ENCODE measurements around the gene KLF13. TPM values are rescaled to one million over a fixed set of nuclear protein-coding genes. Genes with fewer than 3 reads are reported as not detected.

KLF13 gene
- total and polyA plus RNA-seq, 2 donors (not counting 1 experiment from before 2014, with no cell fraction given): 65.5 to 140 TPM

DNA sequence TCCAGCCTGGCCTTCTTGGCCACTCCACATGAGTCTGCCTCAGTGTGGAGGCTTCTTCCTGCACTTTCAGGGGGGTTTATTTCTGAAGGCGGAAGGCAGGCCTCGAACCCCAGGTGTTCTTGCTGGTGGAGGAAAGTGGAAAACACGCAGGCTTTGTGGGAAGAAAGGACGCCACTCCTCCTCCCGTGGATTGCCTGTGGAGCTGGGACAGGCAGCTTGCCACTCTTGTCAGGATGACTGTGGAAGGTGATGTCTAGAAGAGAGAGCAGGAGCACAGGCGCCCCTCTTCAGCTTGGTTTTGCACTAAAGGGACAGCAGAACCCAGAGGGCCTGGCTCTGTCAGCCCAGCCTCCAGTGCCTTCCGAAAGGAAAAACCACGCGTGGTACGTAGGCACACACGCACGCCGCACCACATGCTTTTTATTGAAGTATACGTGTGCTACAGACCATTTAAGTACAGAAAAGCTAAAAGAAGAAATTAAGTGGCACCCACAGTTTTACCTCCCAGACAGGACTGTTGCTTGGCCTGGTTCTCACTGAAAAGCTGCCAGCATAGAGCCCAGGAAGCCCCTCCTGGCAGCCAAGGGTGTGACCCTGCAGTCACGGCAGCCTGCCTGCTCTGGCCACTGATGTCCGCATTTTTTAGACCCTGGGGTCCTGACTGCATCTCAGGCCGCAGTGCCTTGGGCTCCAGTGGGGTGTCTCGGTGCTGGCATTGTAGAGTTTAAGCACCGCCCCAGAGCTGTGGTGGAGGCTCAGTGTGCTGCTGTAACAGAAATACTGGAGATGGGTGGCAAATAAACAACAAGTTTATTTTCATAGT, 21.6 kb downstream of the KLF13 start:
- DNase-seq: no peak
- Histone ChIP-seq H3K4me3 (ENCODE audit: control extremely low read depth in 1 of 5, extremely low read depth in 1 of 5, insufficient read depth in 1 of 5, low read depth in 2 of 5, low read length in 4 of 5) (no peak overlapping the region), H3K79me2 (ENCODE audit: control insufficient read depth, insufficient read depth, low read length) (peaks cover 100% of the 10 kb centered on the region), H3K27ac (ENCODE audit: low read length in 2 of 2) (peak overlapping the region; percentile 90 to 97), H4K20me1 (ENCODE audit: control insufficient read depth, insufficient read depth, low read length, poor library complexity, severe bottlenecking) (peaks cover 88% of the 10 kb centered on the region), H3K36me3 (replicated peaks in 1 of 2; ENCODE audit: control extremely low read depth in 1 of 2, control insufficient read depth in 1 of 2, extremely low read depth in 1 of 2, insufficient read depth in 2 of 2, low read length in 1 of 2) (peaks cover 0 to 39% of the 10 kb centered on the region in 2 experiments), H3K9ac (ENCODE audit: low read length) (no peak overlapping the region), H3K4me2 (replicated peaks; ENCODE audit: low read depth, low read length, poor library complexity, severe bottlenecking) (peak overlapping the region; percentile 89), H2AFZ (ENCODE audit: insufficient read depth, low read depth, low read length, poor library complexity, severe bottlenecking) (no peak overlapping the region), H3K9me3 (ENCODE audit: control extremely low read depth in 1 of 3, control insufficient read depth in 2 of 3, insufficient read depth in 1 of 3, low read length in 2 of 3) (no peaks in the 10 kb centered on the region), H3K27me3 (replicated peaks in 1 of 4; ENCODE audit: control extremely low read depth in 1 of 4, control insufficient read depth in 3 of 4, insufficient read depth in 4 of 4, low read length in 3 of 4) (no peaks in the 10 kb centered on the region), H3K4me1 (ENCODE audit: control insufficient read depth in 2 of 2, insufficient read depth in 2 of 2, low read length in 2 of 2) (peaks cover 100% of the 10 kb centered on the region in 2 donors)
- Mint-ChIP-seq H3K27me3 (no peaks in the 10 kb centered on the region), H3K27ac (peak overlapping the region; percentile 78), H3K9me3 (ENCODE audit: insufficient read depth) (no peaks in the 10 kb centered on the region), H3K4me3 (peak overlapping the region; percentile 16), H3K4me1 (peaks cover 99% of the 10 kb centered on the region)
- intact Hi-C loops (cut with micrococcal nuclease): loop anchor here (2.0 to 5.0 kb wide), 4 partner anchors 13 to 139 kb away; no protein-coding TSS in a partner anchor
- CTCF ChIA-PET: interaction anchor here (0.7 to 2.7 kb wide), 7 partner anchors 10 to 142 kb away, joined by 3 to 15 read pairs (median 3); no protein-coding TSS in a partner anchor
- POLR2A ChIA-PET: interaction anchor here (0.5 to 2.9 kb wide), 7 partner anchors 9 to 133 kb away, joined by 3 to 8 read pairs (median 4); no protein-coding TSS in a partner anchor
- no peak for TF ChIP-seq EZH2 (IDR thresholded peaks at IDR 0.05; ENCODE audit: borderline replicate concordance, insufficient read depth, low read depth, low read length, poor library complexity, severe bottlenecking)
- WGBS (ENCODE audit: insufficient coverage): 95% methylated on average over 17 of the region's 19 CpGs
- no peak for ATAC-seq (ENCODE audit: low read depth)

DNA sequence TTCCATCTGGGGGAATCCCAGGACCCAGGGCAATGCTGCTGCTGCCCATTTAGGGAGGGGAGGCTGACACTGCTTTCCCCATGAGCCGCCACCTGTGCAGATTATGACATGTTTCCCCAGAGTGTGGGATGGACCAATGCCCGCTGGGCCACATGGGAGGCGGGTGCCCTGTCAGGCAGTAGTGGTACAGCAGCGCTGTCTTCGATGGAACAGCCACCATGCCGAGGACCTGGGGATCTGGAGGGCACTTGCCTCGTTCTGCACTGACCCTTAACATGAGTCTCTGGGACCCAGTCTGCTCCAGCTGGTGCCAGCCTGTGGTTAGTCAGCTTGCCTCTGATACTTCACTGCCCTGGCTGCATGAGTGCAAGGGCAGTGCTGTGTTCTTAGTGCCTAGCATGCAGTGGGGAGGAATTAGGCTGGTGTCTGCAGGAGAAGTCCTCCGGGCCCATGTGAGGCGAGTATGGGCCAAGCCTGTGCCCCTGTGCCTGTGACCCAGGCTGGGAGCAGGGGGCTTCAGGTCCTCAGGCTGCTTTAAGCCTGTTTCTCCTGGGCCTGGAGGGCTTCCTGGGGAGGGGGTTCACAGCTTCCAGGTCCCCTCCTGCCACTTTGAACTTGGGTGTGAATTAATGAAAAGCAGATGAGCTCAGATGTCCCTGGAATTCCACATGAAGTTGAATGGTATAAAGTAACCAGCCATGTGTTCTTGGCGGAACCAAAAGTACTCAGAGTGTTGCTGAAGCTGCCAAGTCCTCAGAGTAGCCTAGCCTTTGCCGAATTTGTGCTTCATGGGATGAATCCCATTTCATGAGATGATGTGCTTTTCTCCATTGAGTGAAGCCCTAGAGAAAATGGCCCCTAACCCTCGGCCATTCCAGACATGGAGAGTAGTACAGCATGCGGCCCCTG, 22.9 kb downstream of the KLF13 start:
- no peak for ATAC-seq (ENCODE audit: low read depth)
- intact Hi-C loops (cut with micrococcal nuclease): loop anchor here (5.0 kb wide), 2 partner anchors 43 to 138 kb away; no protein-coding TSS in a partner anchor
- H3K4me3 Mint-ChIP-seq: peak overlapping the region; percentile 52
- Histone ChIP-seq H3K9ac (ENCODE audit: low read length) (no peak overlapping the region), H3K4me3 (ENCODE audit: control extremely low read depth in 1 of 5, extremely low read depth in 1 of 5, insufficient read depth in 1 of 5, low read depth in 2 of 5, low read length in 4 of 5) (no peak overlapping the region), H3K4me2 (replicated peaks; ENCODE audit: low read depth, low read length, poor library complexity, severe bottlenecking) (peak overlapping the region; percentile 13), H3K9me3 (ENCODE audit: control extremely low read depth in 1 of 3, control insufficient read depth in 2 of 3, insufficient read depth in 1 of 3, low read length in 2 of 3) (no peaks in the 10 kb centered on the region), H3K27me3 (replicated peaks in 1 of 4; ENCODE audit: control extremely low read depth in 1 of 4, control insufficient read depth in 3 of 4, insufficient read depth in 4 of 4, low read length in 3 of 4) (no peaks in the 10 kb centered on the region), H4K20me1 (ENCODE audit: control insufficient read depth, insufficient read depth, low read length, poor library complexity, severe bottlenecking) (peaks cover 75% of the 10 kb centered on the region), H3K27ac (ENCODE audit: low read length in 2 of 2) (peak overlapping the region; percentile 39 to 97), H3K4me1 (ENCODE audit: control insufficient read depth in 2 of 2, insufficient read depth in 2 of 2, low read length in 2 of 2) (peaks cover 99 to 100% of the 10 kb centered on the region in 2 donors), H2AFZ (ENCODE audit: insufficient read depth, low read depth, low read length, poor library complexity, severe bottlenecking) (no peak overlapping the region), H3K79me2 (ENCODE audit: control insufficient read depth, insufficient read depth, low read length) (peaks cover 100% of the 10 kb centered on the region), H3K36me3 (replicated peaks in 1 of 2; ENCODE audit: control extremely low read depth in 1 of 2, control insufficient read depth in 1 of 2, extremely low read depth in 1 of 2, insufficient read depth in 2 of 2, low read length in 1 of 2) (peaks cover 0 to 39% of the 10 kb centered on the region in 2 experiments)
- ChIA-PET POLR2A (interaction anchor here (0.6 kb wide), 1 partner anchor 148 kb away, joined by 3 read pairs; no protein-coding TSS in a partner anchor), CTCF (interaction anchor here (1.0 to 1.4 kb wide), 4 partner anchors 17 to 141 kb away, joined by 3 to 4 read pairs (median 3); no protein-coding TSS in a partner anchor)
- no peaks in the 10 kb centered on the region for H3K9me3 Mint-ChIP-seq (ENCODE audit: insufficient read depth)
- no peaks in the 10 kb centered on the region for H3K27me3 Mint-ChIP-seq
- DNase-seq: no peak
- peak overlapping the region; percentile 96 for H3K27ac Mint-ChIP-seq
- TF ChIP-seq, protein P1, sequence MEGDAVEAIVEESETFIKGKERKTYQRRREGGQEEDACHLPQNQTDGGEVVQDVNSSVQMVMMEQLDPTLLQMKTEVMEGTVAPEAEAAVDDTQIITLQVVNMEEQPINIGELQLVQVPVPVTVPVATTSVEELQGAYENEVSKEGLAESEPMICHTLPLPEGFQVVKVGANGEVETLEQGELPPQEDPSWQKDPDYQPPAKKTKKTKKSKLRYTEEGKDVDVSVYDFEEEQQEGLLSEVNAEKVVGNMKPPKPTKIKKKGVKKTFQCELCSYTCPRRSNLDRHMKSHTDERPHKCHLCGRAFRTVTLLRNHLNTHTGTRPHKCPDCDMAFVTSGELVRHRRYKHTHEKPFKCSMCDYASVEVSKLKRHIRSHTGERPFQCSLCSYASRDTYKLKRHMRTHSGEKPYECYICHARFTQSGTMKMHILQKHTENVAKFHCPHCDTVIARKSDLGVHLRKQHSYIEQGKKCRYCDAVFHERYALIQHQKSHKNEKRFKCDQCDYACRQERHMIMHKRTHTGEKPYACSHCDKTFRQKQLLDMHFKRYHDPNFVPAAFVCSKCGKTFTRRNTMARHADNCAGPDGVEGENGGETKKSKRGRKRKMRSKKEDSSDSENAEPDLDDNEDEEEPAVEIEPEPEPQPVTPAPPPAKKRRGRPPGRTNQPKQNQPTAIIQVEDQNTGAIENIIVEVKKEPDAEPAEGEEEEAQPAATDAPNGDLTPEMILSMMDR (IDR thresholded peaks at IDR 0.05): no peak
- TF ChIP-seq EZH2 (IDR thresholded peaks at IDR 0.05; ENCODE audit: borderline replicate concordance, insufficient read depth, low read depth, low read length, poor library complexity, severe bottlenecking): no peak
- H3K4me1 Mint-ChIP-seq: peaks cover 97% of the 10 kb centered on the region
- WGBS (ENCODE audit: insufficient coverage): 91% methylated on average over 13 of the region's 13 CpGs

Data from B cell (primary cell).